Hypothalamus (tissue), 51 donors: ENCODE results near the gene DENND1A.

Experiments used
- DNase-seq, 51 donors: peaks; one replicate each; lab custom pipeline; 2025; lab: John Stamatoyannopoulos, UW

DENND1A gene

GRCh38 chr9:123660691-123661466, 269.0 kb downstream of the DENND1A start:
- DNase-seq: no peak

- no peak for DNase-seq
Observed at GRCh38 chr9:123659358-123659757, 270.6 kb downstream of the DENND1A start.

GRCh38 chr9:123658792-123659191, 271.1 kb downstream of the DENND1A start:
- no peak for DNase-seq

GRCh38 chr9:123657941-123658340, 272.0 kb downstream of the DENND1A start:
- DNase-seq: no peak

GRCh38 chr9:123657099-123657498, 272.8 kb downstream of the DENND1A start:
- no peak for DNase-seq

- no peak for DNase-seq
Observed at GRCh38 chr9:123656565-123656964, 273.4 kb downstream of the DENND1A start.

- DNase-seq: no peak
Observed at GRCh38 chr9:123655681-123656423, 274.1 kb downstream of the DENND1A start.

- no peak for DNase-seq
Observed at GRCh38 chr9:123654994-123655637, 274.8 kb downstream of the DENND1A start.

- no peak for DNase-seq
Observed at GRCh38 chr9:123654218-123654993, 275.5 kb downstream of the DENND1A start.

- DNase-seq: no peak
Observed at GRCh38 chr9:123652416-123652815, 277.5 kb downstream of the DENND1A start.

- DNase-seq: no peak
Observed at GRCh38 chr9:123651871-123652270, 278.1 kb downstream of the DENND1A start.

GRCh38 chr9:123651273-123651672, 278.7 kb downstream of the DENND1A start:
- no peak for DNase-seq

- DNase-seq: no peak
Observed at GRCh38 chr9:123649909-123650308, 280.0 kb downstream of the DENND1A start.

- DNase-seq: no peak
Observed at GRCh38 chr9:123647145-123647544, 282.8 kb downstream of the DENND1A start.

- DNase-seq: no peak
Observed at GRCh38 chr9:123645762-123646161, 284.2 kb downstream of the DENND1A start.

- no peak for DNase-seq
Observed at GRCh38 chr9:123645126-123645525, 284.8 kb downstream of the DENND1A start.

GRCh38 chr9:123643518-123643917, 286.4 kb downstream of the DENND1A start:
- no peak for DNase-seq

- peak in 31 of 51 donors; percentile 2 to 61 (median 30) for DNase-seq
Observed at GRCh38 chr9:123642291-123643278, 287.3 kb downstream of the DENND1A start.

- DNase-seq: no peak
Observed at GRCh38 chr9:123640792-123641222, 289.1 kb downstream of the DENND1A start.
